Measurements from ENCODE around the gene AVPI1. TPM values are rescaled to one million over a fixed set of nuclear protein-coding genes. Genes with fewer than 3 reads are reported as not detected.
A peak's percentile ranks its signal among the peaks of the same experiment; 100 is the strongest.

AVPI1 gene
- total and polyA plus RNA-seq, 10 of the 15 experiments (the other 5 are each of a cell fraction or from before 2014, with no cell fraction given), result 0.08 to 1.4 (median 0.84) TPM

GRCh38 chr10:97648562-97649404, 38.3 kb downstream of the AVPI1 start (continued):
- TF ChIP-seq JUND (IDR thresholded peaks at IDR 0.05; ENCODE audit: low read depth, low read length) (no peak; the same call in 1 of the 2 replicates), TAF1 (IDR thresholded peaks at IDR 0.05; ENCODE audit: borderline replicate concordance, low read depth, low read length) (no peak), MEF2A (IDR thresholded peaks at IDR 0.05; ENCODE audit: insufficient read depth, low read depth, low read length) (no peak), FOXK2 (IDR thresholded peaks at IDR 0.05) (no peak), POU2F2 (IDR thresholded peaks at IDR 0.05; ENCODE audit: borderline replicate concordance, low read depth, low read length) (peak; percentile 48; the same call in 1 of the 3 replicates), RELA (IDR thresholded peaks at IDR 0.05; ENCODE audit: borderline replicate concordance, partially characterized antibody) (no peak), E2F8 (IDR thresholded peaks at IDR 0.05; ENCODE audit: low read depth, partially characterized antibody) (no peak), PML (IDR thresholded peaks at IDR 0.05; ENCODE audit: low read length) (no peak), IKZF1 (conservative IDR thresholded peaks at IDR 0.05) (peak; percentile 66), TCF12 (IDR thresholded peaks at IDR 0.05; ENCODE audit: low read depth, low read length) (0 out of 2 replicates have a peak, but pooled peaks have one; percentile 46), YY1 (IDR thresholded peaks at IDR 0.05; ENCODE audit: low read depth, low read length) (no peak), PAX5 (IDR thresholded peaks at IDR 0.05; ENCODE audit: borderline replicate concordance, low read depth, low read length) (no peak), CHD4 (IDR thresholded peaks at IDR 0.05) (no peak), ATF3 (IDR thresholded peaks at IDR 0.05; ENCODE audit: borderline replicate concordance, extremely low read depth, low read depth, low read length) (no peak), IKZF2 (IDR thresholded peaks at IDR 0.05) (peak; percentile 68 to 69), TCF7 (IDR thresholded peaks at IDR 0.05; ENCODE audit: borderline replicate concordance) (no peak), CHD2 (IDR thresholded peaks at IDR 0.05; ENCODE audit: borderline replicate concordance, low read depth, low read length) (peak; percentile 79), RB1 (IDR thresholded peaks at IDR 0.05; ENCODE audit: borderline replicate concordance) (no peak), HCFC1 (IDR thresholded peaks at IDR 0.05; ENCODE audit: low read length) (peak; percentile 24; the same call in 1 of the 2 replicates), SMAD5 (IDR thresholded peaks at IDR 0.05; ENCODE audit: low read depth) (no peak), WRNIP1 (IDR thresholded peaks at IDR 0.05; ENCODE audit: borderline replicate concordance, low read depth, low read length) (no peak), ETV6 (conservative IDR thresholded peaks at IDR 0.05 in 1 of 2, IDR thresholded peaks at IDR 0.05 in 1 of 2; ENCODE audit: borderline replicate concordance in 1 of 2, low read depth in 1 of 2) (no peak), KDM1A (IDR thresholded peaks at IDR 0.05; ENCODE audit: borderline replicate concordance) (no peak), ZNF207 (IDR thresholded peaks at IDR 0.05; ENCODE audit: borderline replicate concordance) (no peak), BACH1 (IDR thresholded peaks at IDR 0.05; ENCODE audit: borderline replicate concordance) (no peak), POLR2AphosphoS2 (IDR thresholded peaks at IDR 0.05; ENCODE audit: low read depth, low read length) (no peak), LARP7 (IDR thresholded peaks at IDR 0.05) (no peak), MLLT1 (IDR thresholded peaks at IDR 0.05) (no peak), POLR2A (IDR thresholded peaks at IDR 0.05; ENCODE audit: low read depth, low read length) (peak; percentile 42; the same call in 1 of the 2 replicates)
